Lower leg skin (tissue), 4 donors: Measurements from ENCODE around the gene LEF1. TPM values are rescaled to one million over a fixed set of nuclear protein-coding genes. Genes with fewer than 3 reads are reported as not detected.

Source experiments
- DNase-seq, 2 donors: peaks; one replicate each; pipeline ENCODE4 v3.0.0-alpha.2; 2019; ENCODE audit warnings: low spot score in 2 of 2
- H3K4me3 ChIP-seq: fragments of 200-600 bp; sonication (generic); 2 replicates; pipeline ENCODE4 v1.5.1; 2017; ENCODE audit warnings: mild to moderate bottlenecking, low read depth; ENCODE audit not compliant: poor library complexity, severe bottlenecking
- POLR2A ChIP-seq, 2 donors: fragments of 450-650 bp; IDR thresholded peaks; one replicate each; pipeline ENCODE4 v1.6.1; 2016 to 2017; ENCODE audit warnings: antibody characterized with exemption in 2 of 2, mild to moderate bottlenecking in 1 of 2, moderate library complexity in 1 of 2
- WGBS, 2 donors: methylation state at CpG; one replicate each; pipeline ENCODE4 v1.1.5; 2018; 5-methylcytosine and 5-hydroxymethylcytosine counted together
- intact Hi-C: fragments of 100-400 bp; cut with DNase I; formaldehyde crosslinking; loops from one replicate; pipeline ENCODE4 v1.15.0; 2023; ENCODE audit warnings: low total_unique reads
- total RNA-seq, 4 donors: library from RNA; depleted of rRNA; stranded (reverse); fragments of >200 nt; gene quantifications; one replicate each; pipeline ENCODE4 v1.1.0, GENCODE V29; 2016
- TF ChIP-seq, protein P1 (sequence below), 3 donors: fragments of 450-650 bp; IDR thresholded peaks; one replicate each; pipeline ENCODE4 v1.5.1; 2016; ENCODE audit warnings: antibody characterized with exemption in 3 of 3, mild to moderate bottlenecking in 3 of 3, moderate library complexity in 2 of 3

LEF1 gene
- total RNA-seq, 4 donors from 2014 or later: 1.7 to 17.8 (median 7.8) TPM

- H3K4me3 ChIP-seq: no peak overlapping the region
- TF ChIP-seq, protein P1, sequence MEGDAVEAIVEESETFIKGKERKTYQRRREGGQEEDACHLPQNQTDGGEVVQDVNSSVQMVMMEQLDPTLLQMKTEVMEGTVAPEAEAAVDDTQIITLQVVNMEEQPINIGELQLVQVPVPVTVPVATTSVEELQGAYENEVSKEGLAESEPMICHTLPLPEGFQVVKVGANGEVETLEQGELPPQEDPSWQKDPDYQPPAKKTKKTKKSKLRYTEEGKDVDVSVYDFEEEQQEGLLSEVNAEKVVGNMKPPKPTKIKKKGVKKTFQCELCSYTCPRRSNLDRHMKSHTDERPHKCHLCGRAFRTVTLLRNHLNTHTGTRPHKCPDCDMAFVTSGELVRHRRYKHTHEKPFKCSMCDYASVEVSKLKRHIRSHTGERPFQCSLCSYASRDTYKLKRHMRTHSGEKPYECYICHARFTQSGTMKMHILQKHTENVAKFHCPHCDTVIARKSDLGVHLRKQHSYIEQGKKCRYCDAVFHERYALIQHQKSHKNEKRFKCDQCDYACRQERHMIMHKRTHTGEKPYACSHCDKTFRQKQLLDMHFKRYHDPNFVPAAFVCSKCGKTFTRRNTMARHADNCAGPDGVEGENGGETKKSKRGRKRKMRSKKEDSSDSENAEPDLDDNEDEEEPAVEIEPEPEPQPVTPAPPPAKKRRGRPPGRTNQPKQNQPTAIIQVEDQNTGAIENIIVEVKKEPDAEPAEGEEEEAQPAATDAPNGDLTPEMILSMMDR (IDR thresholded peaks at IDR 0.05): no peak
- no peak for TF ChIP-seq POLR2A (IDR thresholded peaks at IDR 0.05)
- intact Hi-C loops: no loop called here
- WGBS, 2 donors: 95 to 100% methylated on average over 1 of the region's 1 CpG
- DNase-seq: no peak
Measured at GRCh38 chr4:108099838-108100237, 68.9 kb downstream of the LEF1 start.

DNA sequence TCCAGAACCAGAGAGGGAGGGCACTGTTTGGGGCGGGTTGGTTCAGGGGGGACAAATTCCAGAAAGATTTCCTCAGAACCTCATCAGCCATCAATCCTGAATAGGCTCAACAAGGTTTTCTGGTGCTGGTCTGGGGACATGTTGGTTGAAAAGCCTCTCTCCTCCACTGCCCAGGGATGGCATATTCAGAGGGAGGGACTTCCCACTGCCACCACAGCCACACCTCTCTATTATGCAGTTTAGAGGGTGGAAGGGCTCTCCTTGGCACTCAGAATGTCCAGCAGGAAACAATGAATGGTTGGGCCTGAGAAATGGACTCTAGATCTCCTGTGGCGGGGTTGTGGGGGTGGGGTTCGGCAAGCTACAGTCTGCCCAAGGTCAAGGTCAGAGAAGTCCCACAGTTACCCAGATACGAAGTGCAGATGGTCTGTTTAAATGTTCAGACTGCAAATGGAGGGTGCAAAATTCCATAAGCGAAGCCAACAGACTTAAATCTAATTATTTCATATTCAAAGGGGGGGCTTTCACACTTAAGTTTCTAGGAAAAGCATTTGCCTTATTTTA, 70.7 kb downstream of the LEF1 start:
- WGBS, 2 donors: 85 to 90% methylated on average over 5 of the region's 5 CpGs
- H3K4me3 ChIP-seq: no peak overlapping the region
- intact Hi-C loops: no loop called here
- DNase-seq: no peak
- no peak for TF ChIP-seq POLR2A (IDR thresholded peaks at IDR 0.05)
- TF ChIP-seq, protein P1 (IDR thresholded peaks at IDR 0.05): no peak

GRCh38 chr4:108094923-108095482, 73.7 kb downstream of the LEF1 start:
- WGBS, 2 donors: 63 to 72% methylated on average over 5 of the region's 5 CpGs
- TF ChIP-seq, protein P1 (IDR thresholded peaks at IDR 0.05): no peak
- TF ChIP-seq POLR2A (IDR thresholded peaks at IDR 0.05): no peak
- intact Hi-C loops: no loop called here
- H3K4me3 ChIP-seq: no peak overlapping the region
- no peak for DNase-seq

- intact Hi-C loops: no loop called here
- TF ChIP-seq POLR2A (IDR thresholded peaks at IDR 0.05): no peak
- TF ChIP-seq, protein P1 (IDR thresholded peaks at IDR 0.05): no peak
- H3K4me3 ChIP-seq: no peak overlapping the region
- no peak for DNase-seq
- WGBS, 2 donors: 68 to 86% methylated on average over 2 of the region's 2 CpGs
Measured at GRCh38 chr4:108094131-108094530, 74.6 kb downstream of the LEF1 start.

DNA sequence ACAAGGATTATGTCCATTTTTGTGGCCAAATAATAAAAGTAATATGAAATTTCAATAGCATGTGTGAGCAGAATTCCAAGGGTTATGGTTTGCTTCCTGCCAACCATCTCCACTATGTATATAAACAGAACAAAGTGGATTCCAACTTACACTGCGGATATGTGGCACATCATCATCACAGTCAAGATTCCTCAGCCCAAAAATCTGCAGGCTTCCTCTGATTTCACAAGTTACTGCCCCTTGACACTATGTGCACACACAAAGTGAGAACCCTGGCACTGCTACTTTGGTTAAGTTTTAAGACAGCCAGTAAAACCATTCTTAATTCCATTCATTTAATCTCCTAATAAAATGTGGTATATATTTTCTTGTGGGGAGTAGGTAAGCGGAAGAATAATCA, 76.4 kb downstream of the LEF1 start:
- DNase-seq: no peak
- intact Hi-C loops: no loop called here
- no peak overlapping the region for H3K4me3 ChIP-seq
- 89 to 90% methylated on average over 2 of the region's 2 CpGs for WGBS, 2 donors
- TF ChIP-seq, protein P1 (IDR thresholded peaks at IDR 0.05): no peak
- TF ChIP-seq POLR2A (IDR thresholded peaks at IDR 0.05): no peak
